PC-3 (cell line): Measurements from ENCODE around the gene COL1A1. TPM values are rescaled to one million over a fixed set of nuclear protein-coding genes. Genes with fewer than 3 reads are reported as not detected.

Experiments
- ATAC-seq: fragments of 200-7000 bp; cut with Tn5 transposase; 2 replicates; pipeline ENCODE4 v1.9.1; 2020; ENCODE audit warnings: mild to moderate bottlenecking, moderate library complexity
- BruUV-seq: library from RNA; stranded (reverse); fragments of 400-500 nt; replicated peaks from 2 replicates; lab custom pipeline; 2021; lab: Mats Ljungman, UMichigan
- CTCF ChIA-PET: fragments of 300-600 bp; sonication (Branson Sonifier 250); formaldehyde crosslinking; loops from one replicate; lab custom pipeline; 2022; ENCODE audit warnings: antibody characterized with exemption; lab: Charles Lee
- POLR2A ChIA-PET: fragments of 300-600 bp; sonication (Branson Sonifier 250); formaldehyde crosslinking; loops from one replicate; lab custom pipeline; 2022; ENCODE audit warnings: antibody characterized with exemption; ENCODE audit not compliant: unreplicated experiment; lab: Charles Lee
- DNase-seq: peaks from one replicate; pipeline ENCODE4 v3.0.0-alpha.2; 2015
- H2AFZ ChIP-seq: fragments of 300-600 bp; sonication (generic); 2 replicates; pipeline ENCODE4 v1.6.0; 2016; ENCODE audit warnings: antibody characterized with exemption, low read length
- H3F3A ChIP-seq: fragments of 300-600 bp; sonication (generic); one replicate; pipeline ENCODE4 v1.6.0; 2017; ENCODE audit warnings: antibody characterized with exemption, low read length, control low read depth, mild to moderate bottlenecking; ENCODE audit not compliant: unreplicated experiment
- H3K27ac ChIP-seq: fragments of 300-600 bp; sonication (generic); 2 replicates; pipeline ENCODE4 v1.5.1; 2016; ENCODE audit warnings: mild to moderate bottlenecking, low read length
- H3K27me3 ChIP-seq: fragments of 300-600 bp; sonication (generic); 2 replicates; pipeline ENCODE4 v1.6.1; 2016; ENCODE audit warnings: low read length, mixed read lengths
- H3K36me3 ChIP-seq: fragments of 300-600 bp; sonication (generic); 2 replicates; pipeline ENCODE4 v1.6.1; 2016; ENCODE audit warnings: low read depth, mixed run types, low read length, mixed read lengths
- H3K4me1 ChIP-seq: fragments of 300-600 bp; sonication (generic); 2 replicates; pipeline ENCODE4 v1.5.1; 2016; ENCODE audit warnings: low read length; ENCODE audit not compliant: insufficient read depth
- H3K4me2 ChIP-seq: fragments of 300-600 bp; sonication (generic); 2 replicates; pipeline ENCODE4 v1.6.0; 2016; ENCODE audit warnings: low read length
- H3K4me3 ChIP-seq: fragments of 300-600 bp; sonication (generic); 2 replicates; pipeline ENCODE4 v1.5.1; 2016; ENCODE audit warnings: mild to moderate bottlenecking, low read length, mixed read lengths
- H3K79me2 ChIP-seq: fragments of 300-600 bp; sonication (generic); 2 replicates; pipeline ENCODE4 v1.6.1; 2017; ENCODE audit warnings: low read length, mixed read lengths
- H3K9ac ChIP-seq: fragments of 300-600 bp; sonication (generic); 2 replicates; pipeline ENCODE4 v1.6.0; 2016; ENCODE audit warnings: mild to moderate bottlenecking, low read length
- H3K9me2 ChIP-seq: fragments of 300-600 bp; sonication (generic); replicated peaks from 2 replicates; pipeline ENCODE4 v1.6.1; 2016; ENCODE audit warnings: mixed run types, low read length, mixed read lengths
- H3K9me3 ChIP-seq: fragments of 300-600 bp; sonication (generic); 2 replicates; pipeline ENCODE4 v1.6.1; 2016; ENCODE audit warnings: low read length, mixed read lengths
- H4K20me1 ChIP-seq: fragments of 300-600 bp; sonication (generic); 2 replicates; pipeline ENCODE4 v1.6.1; 2016; ENCODE audit warnings: low read length, mixed read lengths
- EZH2 ChIP-seq: fragments of 300-600 bp; sonication (generic); IDR thresholded peaks from one replicate; pipeline ENCODE4 v1.6.1; 2017; ENCODE audit warnings: antibody characterized with exemption, mild to moderate bottlenecking, low read length; ENCODE audit not compliant: unreplicated experiment
- EZH2phosphoT487 ChIP-seq: fragments of 300-600 bp; sonication (generic); IDR thresholded peaks from 2 replicates; pipeline ENCODE4 v1.6.1; 2018; ENCODE audit warnings: mild to moderate bottlenecking, antibody characterized with exemption, low read length, borderline replicate concordance
- intact Hi-C: fragments of 100-400 bp; cut with micrococcal nuclease; formaldehyde crosslinking; loops from 2 replicates; pipeline ENCODE4 v1.9.0; 2023
- total RNA-seq: library from RNA; depleted of rRNA; stranded (reverse); fragments of >200 nt; gene quantifications from 2 replicates; pipeline ENCODE4 v1.2.3, GENCODE V29; 2014
- TF ChIP-seq, protein P1 (sequence below): fragments of 300-600 bp; sonication (generic); conservative IDR thresholded peaks from 2 replicates; pipeline ENCODE4 v1.5.1; 2017; ENCODE audit warnings: antibody characterized with exemption, low read depth, mild to moderate bottlenecking, low read length

COL1A1 gene
- total RNA-seq, 1 experiment from 2014 or later: 30.6 TPM

GRCh38 chr17:50165066-50165465 is 36.4 kb downstream of the COL1A1 start:
- Histone ChIP-seq H3K27ac (no peak overlapping the region), H3K36me3 (no peaks in the 10 kb centered on the region), H3K9ac (no peak overlapping the region), H3F3A (no peaks in the 10 kb centered on the region), H3K79me2 (no peaks in the 10 kb centered on the region), H3K4me2 (no peak overlapping the region), H3K4me3 (no peak overlapping the region), H4K20me1 (no peaks in the 10 kb centered on the region), H3K9me2 (no peaks in the 10 kb centered on the region), H2AFZ (no peak overlapping the region), H3K27me3 (no peaks in the 10 kb centered on the region), H3K4me1 (peaks cover 23% of the 10 kb centered on the region), H3K9me3 (no peaks in the 10 kb centered on the region)
- DNase-seq (no peak), ATAC-seq (no peak)
- ChIA-PET CTCF (interaction anchor here (0.7 kb wide), 1 partner anchor 45 kb away, joined by 3 read pairs; no protein-coding TSS in a partner anchor), POLR2A (no interaction called here)
- intact Hi-C loops: no loop called here
- TF ChIP-seq EZH2: no peak
- TF ChIP-seq, protein P1, sequence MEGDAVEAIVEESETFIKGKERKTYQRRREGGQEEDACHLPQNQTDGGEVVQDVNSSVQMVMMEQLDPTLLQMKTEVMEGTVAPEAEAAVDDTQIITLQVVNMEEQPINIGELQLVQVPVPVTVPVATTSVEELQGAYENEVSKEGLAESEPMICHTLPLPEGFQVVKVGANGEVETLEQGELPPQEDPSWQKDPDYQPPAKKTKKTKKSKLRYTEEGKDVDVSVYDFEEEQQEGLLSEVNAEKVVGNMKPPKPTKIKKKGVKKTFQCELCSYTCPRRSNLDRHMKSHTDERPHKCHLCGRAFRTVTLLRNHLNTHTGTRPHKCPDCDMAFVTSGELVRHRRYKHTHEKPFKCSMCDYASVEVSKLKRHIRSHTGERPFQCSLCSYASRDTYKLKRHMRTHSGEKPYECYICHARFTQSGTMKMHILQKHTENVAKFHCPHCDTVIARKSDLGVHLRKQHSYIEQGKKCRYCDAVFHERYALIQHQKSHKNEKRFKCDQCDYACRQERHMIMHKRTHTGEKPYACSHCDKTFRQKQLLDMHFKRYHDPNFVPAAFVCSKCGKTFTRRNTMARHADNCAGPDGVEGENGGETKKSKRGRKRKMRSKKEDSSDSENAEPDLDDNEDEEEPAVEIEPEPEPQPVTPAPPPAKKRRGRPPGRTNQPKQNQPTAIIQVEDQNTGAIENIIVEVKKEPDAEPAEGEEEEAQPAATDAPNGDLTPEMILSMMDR: no peak
- no peak for TF ChIP-seq EZH2phosphoT487
- no TSS peak for BruUV-seq

DNA sequence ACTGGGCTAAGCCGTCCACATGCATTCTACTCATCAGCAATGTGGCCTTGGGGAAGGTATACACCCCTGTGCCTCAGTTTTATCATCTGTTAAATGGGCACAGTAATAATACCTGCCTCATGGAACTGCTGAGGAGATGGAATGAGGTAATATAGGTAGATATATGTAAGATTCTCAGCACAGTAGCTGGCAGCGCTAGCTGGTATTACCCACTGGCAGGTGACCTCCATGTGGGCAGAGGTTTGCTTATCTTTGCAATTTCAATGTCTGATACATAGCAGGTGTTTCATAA is 36.8 kb downstream of the COL1A1 start:
- ChIA-PET POLR2A (no interaction called here), CTCF (interaction anchor here (0.7 kb wide), 1 partner anchor 45 kb away, joined by 3 read pairs; no protein-coding TSS in a partner anchor)
- no peaks in the 10 kb centered on the region for H3K79me2 ChIP-seq
- intact Hi-C loops: no loop called here
- no peak for ATAC-seq
- no peaks in the 10 kb centered on the region for H3F3A ChIP-seq
- H3K27me3 ChIP-seq: no peaks in the 10 kb centered on the region
- H3K27ac ChIP-seq: no peak overlapping the region
- H3K36me3 ChIP-seq: no peaks in the 10 kb centered on the region
- H3K4me2 ChIP-seq: no peak overlapping the region
- no peak overlapping the region for H3K9ac ChIP-seq
- H3K4me3 ChIP-seq: no peak overlapping the region
- no peak overlapping the region for H2AFZ ChIP-seq
- BruUV-seq: no TSS peak
- no peaks in the 10 kb centered on the region for H3K9me2 ChIP-seq
- no peak for TF ChIP-seq EZH2phosphoT487
- no peak for TF ChIP-seq EZH2
- TF ChIP-seq, protein P1: no peak
- peaks cover 19% of the 10 kb centered on the region for H3K4me1 ChIP-seq
- H4K20me1 ChIP-seq: no peaks in the 10 kb centered on the region
- H3K9me3 ChIP-seq: no peaks in the 10 kb centered on the region
- no peak for DNase-seq

DNA sequence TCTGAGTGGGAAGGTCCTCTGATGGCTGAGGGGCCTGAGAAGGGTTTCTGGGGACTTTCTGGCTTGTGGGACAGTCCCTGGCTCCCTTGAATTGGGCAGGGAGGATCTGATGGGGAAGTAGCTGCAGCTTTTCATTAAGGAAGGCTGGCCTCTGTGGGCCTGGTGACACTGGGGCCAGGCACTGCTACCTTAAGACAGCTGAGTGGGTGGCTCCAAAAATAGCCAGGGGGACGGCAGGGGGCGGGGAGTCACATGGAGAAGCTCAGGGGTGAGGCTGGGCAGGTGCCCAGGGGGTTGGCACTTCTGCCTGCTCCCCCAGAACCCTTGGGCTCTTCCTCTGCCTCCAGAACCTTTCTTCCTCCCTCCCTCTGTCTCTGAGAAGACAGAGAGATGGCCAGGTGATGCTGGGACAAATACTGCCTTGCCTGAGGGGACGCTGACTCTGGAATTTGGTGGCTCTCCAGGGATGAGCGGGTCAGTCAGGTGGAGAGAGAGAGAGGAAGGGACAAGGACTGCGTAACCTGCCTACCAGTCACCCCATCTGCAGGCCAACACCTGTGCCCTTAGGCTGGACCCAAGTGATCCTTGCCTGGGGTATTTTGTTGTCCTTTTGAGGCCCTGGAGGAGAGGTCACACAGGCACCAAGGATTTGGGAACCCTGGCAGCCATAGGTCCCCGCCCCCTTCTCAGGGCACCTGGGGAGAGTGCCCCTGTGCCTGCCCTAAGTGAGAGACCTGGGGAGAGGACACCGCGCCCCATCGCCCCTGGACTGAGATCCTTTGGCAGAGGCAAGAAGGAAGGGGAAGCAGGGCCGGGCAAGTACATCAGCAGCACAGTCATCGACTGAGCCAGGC is 37.4 kb downstream of the COL1A1 start:
- Histone ChIP-seq H3F3A (no peaks in the 10 kb centered on the region), H3K79me2 (no peaks in the 10 kb centered on the region), H3K9ac (no peak overlapping the region), H3K9me2 (no peaks in the 10 kb centered on the region), H3K27me3 (no peaks in the 10 kb centered on the region), H3K36me3 (no peaks in the 10 kb centered on the region), H3K27ac (no peak overlapping the region), H3K9me3 (no peaks in the 10 kb centered on the region), H4K20me1 (no peaks in the 10 kb centered on the region), H3K4me2 (no peak overlapping the region), H3K4me1 (peaks cover 14% of the 10 kb centered on the region), H3K4me3 (no peak overlapping the region), H2AFZ (no peak overlapping the region)
- BruUV-seq: no TSS peak
- DNase-seq (no peak), ATAC-seq (no peak)
- intact Hi-C loops: no loop called here
- POLR2A ChIA-PET: no interaction called here
- no peak for TF ChIP-seq EZH2phosphoT487
- no peak for TF ChIP-seq EZH2
- TF ChIP-seq, protein P1: no peak
- CTCF ChIA-PET: no interaction called here
